Parietal lobe (tissue), 1 donor: ENCODE data around the gene MGMT. TPM values are rescaled to one million over a fixed set of nuclear protein-coding genes. Genes with fewer than 3 reads are reported as not detected.

Source experiments
- total RNA-seq: library from RNA; depleted of rRNA; stranded (reverse); fragments of >200 nt; gene quantifications from one replicate; pipeline ENCODE4 v1.2.3, GENCODE V29; 2014

MGMT gene
- 10.6 TPM for total RNA-seq

GRCh38 chr10:129466703-129467358 is at the start of gene MGMT:
Gene MGMT, plus strand, starts transcription at chr10:129467241.

